NCI-H2227 (cell line): ENCODE results near the gene NEDD4L.
A peak's percentile ranks its signal among the peaks of the same experiment; 100 is the strongest.
"Not testable (repeated sequence)": the region's sequence is repeated elsewhere in the genome, so short reads cannot be mapped to it uniquely, and the experiment has no call there.

Source experiments
- DNase-seq: peaks from one replicate; lab custom pipeline; 2025; ENCODE audit not compliant: unreplicated experiment; lab: John Stamatoyannopoulos, UW

NEDD4L gene

DNA sequence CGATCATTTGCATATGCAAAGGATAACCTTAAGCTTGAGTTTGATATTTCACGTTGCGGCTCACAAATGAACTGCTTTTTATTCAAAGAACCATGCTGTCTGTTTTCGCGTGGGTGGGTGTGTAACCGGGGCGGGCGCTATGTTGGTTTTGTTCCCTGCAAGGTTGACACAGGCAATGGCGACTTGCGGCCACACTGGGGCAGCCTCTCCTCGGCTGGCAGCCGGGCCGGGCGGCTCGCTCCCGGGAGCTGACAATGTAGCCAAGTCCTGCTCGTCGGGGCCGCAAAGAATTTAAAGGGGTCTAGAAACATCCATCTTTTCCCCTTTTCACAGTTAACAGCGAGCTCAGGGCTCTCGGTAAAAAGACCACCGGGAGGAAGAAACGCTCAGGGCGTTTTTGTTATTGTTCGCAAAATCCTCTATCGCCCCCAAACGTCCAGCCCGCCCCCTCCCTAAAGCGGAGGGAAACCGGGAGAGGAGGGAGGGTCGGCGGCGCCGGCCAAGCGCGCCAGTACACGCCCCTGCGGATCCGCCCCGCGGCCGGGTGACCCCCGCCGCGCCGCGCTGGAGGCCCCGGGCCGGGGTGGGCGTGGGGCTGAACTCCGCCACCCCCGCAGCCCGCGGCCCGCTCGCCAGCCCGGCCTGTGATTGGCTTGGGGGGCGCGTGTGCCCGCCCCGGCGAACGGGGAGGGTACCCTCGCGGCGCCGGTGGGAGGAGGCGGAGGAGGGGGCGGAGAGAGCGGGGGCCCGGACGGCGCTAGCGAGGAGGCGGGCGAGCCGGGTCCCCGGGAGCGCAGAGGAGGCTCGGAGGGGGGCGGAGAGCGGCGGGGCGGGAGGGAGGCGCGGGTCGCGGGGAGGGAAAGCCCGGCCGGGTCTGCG lies at the start of gene NEDD4L:
Gene NEDD4L, plus strand, starts transcription at position 736 of the 879 bp plus-strand sequence. CDS start 435 bp downstream, outside the sequence.
- peak; percentile 95 for DNase-seq

DNA sequence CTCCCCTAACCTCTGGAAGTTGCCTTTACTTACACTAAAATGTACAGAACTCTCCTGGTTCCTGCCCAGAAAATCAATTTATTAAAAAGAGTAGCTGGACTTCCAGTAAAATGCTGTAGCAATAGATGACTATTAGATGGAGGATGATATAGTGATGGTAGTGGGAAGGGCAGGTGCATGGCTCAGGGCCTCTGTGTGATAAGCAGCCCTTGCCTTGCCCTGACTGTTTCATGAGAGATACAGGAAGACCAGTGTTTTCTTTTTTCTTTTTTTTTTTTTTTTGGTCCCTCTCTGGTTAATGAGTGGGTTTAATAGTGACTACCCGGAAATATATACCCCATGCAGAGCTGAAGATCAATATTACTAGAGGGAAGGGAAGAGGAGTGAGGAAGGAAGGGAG lies 48.7 kb upstream of the NEDD4L start:
- no peak for DNase-seq

DNA sequence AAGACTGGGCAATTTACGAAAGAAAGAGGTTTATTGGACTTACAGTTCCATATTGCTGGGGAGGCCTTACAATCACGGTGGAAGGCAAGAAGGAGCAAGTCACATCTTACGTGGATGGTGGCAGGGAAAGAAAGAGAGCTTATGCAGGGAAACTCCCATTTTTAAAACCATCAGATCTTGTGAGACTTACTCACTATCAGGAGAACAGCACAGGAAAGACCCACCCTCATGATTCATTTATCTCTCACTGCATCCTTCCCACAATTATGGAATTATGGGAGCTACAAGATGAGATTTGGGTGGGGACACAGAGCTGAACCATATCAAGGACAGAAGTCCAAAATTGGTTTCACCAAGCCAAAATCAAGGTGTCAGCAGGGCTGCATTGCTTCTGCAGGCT lies 47.1 kb upstream of the NEDD4L start:
- not testable (repeated sequence) for DNase-seq

DNA sequence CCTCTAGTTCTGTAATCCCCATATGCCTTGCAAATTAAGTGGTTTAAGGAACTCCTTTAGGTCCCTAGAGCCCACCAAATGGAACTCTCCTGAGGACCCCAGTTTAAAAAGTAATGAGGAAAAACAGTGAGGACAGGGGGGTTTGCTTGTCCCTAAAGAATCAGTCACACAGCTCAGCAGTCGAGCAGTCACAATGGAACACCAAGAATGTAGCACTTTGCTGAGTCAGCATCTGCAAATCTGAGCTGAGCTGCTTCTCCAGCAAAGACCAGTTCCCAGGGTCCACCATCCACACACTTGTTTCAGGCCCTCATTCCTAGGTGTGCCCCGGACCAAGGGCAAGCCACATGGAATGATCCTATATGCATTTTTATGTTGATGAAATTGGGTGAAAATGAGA lies 46.2 kb upstream of the NEDD4L start:
- DNase-seq = no peak

DNA sequence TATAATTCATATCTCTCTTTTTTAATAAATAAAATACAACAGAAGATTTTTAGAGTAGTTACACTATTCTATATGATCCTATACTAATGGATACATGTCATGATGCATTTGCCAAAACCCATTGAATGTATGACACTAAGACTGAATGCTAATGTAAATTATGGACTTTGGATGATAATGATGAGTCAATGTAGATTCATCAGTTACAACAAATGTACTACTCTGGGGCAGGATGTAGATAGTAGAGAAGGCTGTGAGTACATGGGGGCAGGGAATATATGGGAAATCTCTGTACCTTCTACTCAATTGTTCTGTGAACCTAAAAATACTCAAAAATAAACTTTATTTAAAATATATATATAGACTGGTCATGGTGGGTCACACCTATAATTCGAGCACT lies 45.6 kb upstream of the NEDD4L start:
- DNase-seq = no peak

DNA sequence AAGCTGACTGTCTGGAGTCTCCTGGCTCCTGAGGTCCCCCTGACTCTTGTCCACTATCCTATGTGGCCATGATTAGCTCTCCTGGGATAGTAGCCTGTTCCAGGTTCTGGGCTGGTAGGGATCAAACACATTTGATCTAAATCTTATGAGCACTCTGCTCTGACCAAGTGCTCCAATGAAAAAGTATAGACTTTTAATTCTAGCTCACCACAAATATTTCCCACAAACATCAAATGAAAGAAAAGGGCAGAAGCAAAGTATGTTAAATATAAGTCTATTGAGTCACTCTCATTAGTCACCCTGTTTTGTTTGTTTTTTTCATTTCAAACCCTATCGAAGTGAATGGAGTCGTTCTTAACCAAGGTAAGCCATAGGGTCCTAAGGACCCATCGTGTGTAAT lies 39.7 kb upstream of the NEDD4L start:
- DNase-seq = no peak

DNA sequence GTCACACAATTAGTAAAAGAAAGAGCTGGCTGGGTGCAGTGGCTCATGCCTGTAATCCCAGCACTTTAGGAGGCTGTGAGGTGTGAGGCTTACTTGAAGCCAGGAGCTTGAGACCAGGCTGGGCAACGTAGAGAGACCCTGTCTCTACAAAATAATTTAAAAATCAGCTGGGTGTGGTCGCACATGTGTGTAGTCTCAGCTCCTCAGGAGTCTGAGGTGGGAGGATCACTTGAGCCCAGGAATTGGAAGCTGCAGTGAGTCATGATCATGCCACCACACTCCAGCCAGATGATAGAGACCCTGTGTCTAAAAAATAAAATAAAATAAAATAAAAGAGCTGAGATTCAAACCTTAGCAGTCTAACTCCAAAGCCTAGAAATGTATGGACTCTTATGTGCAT lies 39.0 kb upstream of the NEDD4L start:
- no peak for DNase-seq

DNA sequence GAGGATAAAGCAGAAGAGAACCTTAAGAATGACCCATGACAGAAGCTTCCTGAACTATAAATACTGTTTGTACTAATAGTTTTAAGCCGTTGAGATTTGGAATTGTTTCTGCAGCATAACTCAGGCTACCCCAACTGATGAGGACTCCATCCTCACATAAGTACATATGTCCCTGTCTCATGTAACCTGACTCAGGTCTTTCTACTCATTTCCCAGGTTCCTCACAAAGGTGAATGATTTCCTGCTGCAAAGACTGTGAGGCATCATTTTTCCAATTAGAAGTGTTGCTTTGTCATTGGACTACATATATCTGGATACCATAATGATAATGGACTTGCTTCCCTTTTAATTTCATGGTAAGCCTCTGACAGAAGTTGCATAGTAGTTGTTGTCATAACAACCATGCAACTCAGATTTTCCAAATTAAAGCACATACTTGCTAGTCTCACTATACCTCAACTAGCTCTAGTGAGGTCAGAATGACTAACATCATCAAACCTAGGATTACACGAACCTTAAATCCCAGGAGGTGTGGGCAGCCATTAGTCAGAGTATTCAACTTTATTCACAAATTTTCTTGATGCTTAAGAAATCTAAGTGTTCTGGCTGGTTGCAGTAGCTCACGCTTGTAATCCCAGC lies 38.0 kb upstream of the NEDD4L start:
- no peak for DNase-seq

DNA sequence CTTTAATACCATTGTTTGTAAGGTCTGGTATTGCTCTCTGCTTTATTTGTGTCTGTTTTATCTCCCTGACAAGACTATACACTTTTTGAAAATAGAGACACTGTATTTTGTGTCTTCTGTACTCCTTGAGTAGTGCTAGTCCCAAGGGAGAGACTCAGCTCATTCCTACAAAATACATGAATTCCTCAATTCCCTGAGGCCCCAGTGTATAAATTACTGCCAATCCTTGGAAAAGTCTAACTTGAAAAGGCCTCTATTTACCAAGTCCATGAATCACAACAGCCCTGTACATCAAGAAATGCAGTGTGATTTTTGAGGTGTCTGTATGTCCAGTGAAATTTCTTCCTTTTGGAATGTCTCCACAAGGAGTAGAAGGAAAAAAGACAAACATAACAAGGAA lies 34.9 kb upstream of the NEDD4L start:
- no peak for DNase-seq

DNA sequence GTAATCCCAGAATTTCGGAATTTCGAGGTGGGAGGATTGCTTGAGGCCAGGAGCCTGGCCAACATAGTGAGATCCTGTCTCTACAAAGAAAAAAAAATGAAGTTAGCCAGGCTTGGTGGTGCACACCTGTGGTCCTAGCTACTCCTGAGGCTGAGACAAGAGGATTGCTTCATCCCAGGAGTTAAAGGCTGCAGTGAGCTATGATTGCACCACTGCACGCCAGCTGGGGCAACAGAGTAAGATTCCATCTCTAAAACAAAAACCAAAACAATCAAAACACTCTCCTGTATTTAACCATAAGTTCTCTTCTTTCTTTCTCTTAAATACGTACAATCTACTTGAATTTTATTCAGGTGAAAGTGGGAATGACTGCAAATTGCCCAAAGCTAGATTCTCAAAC lies 33.8 kb upstream of the NEDD4L start:
- DNase-seq = no peak

DNA sequence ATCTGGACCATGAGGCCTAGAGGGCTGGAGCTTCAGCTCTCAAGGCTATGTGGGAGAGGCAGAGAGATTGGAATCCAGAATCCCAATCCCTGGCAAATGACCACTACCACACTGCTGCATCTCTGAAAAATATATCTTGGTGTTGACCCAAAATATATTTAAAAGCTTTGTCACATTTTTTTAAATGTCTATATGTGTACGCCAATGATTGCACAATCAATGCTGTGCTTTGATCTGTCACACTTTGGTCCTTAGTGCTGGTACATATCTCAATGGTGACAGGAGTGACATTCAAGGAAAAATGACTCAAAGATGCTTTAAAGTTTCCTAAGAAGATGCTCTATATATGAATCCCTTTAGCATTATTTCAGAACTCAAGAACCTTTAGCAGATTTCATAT lies 31.7 kb upstream of the NEDD4L start:
- DNase-seq = no peak

DNA sequence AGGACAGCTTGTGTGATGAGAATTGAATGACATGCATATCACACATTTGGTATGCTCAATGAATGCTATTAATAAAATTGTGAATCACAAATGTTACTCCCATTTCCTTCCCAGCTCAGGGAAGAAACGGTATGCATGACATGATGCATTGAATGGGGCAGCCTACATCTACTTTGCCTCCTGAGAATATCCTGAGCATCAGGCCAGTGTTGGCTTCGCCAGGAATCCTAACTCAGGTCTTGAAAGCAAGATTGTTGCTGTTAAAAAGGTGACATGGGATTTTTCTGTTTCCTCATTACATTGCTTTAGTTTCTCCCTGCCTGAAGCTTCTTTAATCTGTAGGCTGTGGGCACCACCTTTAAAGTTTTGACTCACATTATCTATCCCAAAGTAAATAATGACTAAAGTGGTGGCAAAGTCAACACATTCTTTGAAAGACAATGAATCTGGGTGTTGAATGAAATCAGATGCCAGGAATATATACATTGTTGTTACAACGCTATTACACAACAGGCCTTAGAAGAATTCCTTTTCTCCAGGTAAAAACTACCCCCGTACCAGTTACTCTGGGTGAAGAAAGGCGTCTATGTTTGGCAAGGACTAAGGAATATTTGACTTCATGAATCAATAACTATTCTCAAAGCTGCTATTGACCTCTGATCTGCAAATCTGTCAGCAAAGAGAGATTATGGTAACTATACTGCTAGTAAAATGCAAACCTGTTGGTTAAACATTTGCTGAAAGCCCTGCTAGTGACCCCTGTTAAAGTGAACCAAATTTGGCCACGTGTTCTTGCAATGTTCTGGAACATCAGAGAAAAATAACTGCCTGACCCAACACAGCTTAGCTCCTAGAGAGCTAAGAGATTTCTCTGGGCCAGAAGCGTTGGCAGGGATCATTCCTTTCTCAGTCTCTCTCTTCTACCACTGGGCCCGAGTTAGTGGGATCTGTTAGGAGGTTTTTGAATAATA lies 30.5 kb upstream of the NEDD4L start:
- no peak for DNase-seq

DNA sequence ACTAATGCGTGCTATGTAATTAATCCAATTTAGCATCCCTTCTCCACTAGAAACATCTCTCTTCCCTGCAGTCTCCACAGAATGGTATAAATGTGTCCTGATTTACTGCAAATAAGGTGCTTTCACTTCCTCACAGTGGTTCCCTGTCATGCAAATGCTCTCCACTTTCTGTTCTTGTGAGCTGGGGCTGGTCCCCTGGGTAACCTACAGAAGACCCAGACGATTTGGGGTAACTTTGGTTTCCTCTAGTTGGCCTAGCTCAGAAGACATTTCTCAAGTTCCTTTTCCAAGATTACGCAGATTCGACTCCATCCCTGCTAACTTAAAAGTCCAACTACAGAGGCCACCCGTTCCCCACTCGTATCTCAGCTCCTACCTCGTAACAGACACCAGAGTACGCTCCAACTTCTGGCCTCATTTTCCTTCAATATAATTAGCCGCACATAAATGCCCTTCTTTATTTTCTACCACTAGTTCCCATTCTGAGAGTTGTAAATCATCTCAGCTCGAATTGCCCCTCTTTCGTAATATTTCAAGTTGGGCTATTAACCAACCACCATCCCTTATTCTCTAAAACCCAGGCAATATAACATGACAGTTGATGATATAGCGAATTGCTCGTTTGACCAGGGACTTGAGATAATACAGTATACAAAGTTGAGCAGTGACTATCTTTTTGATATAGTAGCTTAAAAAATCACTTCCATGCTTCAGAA lies 28.8 kb upstream of the NEDD4L start:
- no peak for DNase-seq

DNA sequence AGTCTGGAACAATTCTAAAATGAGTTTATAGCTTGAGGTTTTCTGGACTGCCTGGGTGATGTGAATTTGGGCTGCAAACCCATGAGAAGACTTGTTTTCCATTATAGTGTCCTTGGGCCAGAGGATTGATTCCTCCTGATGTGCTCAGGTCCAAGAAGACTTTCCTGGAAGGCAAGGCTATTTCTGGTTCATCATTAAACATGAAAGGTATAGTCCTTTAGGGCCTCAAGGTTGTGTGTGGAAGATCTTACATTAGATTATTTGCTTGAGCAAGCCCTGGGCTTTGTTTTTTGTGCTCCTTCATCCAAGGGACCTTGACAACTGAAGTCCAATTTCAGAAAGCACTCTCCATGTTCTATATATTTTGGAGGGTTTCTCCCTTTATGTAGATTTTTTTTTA lies 26.8 kb upstream of the NEDD4L start:
- DNase-seq = no peak

DNA sequence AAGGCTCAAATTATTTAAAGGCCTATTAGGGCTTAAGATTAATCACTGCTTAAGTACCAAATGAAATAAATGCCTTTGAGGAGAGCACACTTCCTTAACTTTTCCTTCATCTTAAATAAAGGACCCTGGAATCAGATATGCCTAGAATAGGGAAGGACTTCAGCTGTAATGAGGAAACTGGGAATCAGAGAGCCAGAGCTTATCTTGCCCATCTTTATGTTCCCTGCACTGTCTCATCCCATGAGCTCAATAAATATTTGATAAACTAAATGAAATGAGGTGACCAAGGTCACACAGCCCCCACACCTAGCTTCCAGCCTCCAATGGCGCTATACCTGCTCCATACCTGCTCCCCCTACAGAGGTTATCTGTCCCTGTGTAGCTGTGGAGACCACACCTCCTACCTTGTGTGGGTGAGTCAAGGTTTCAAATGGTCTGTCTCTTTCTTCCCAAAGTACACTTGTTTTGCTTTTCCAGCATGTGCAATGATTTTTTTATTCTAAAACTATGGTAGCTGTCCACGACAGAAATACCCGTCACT lies 23.4 kb upstream of the NEDD4L start:
- DNase-seq = no peak

DNA sequence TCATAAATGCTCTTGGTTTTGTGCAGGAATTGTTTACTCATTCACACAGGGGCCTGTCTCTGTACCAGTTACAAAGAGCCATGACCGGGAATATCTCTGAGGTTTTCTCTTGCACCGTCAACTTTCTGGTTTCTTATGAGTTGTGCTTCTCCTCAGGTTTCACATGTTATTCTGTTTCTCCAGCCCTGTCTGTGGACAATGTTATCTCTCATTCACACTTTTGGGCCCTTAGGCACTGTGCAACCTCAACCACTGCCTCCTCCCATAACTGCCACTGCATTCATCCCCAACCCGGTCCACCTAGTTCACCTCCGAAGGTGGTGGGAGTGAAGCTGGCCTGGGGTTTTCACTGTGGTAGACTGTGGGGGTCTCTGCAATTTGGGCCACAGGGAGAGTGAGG lies 22.5 kb upstream of the NEDD4L start:
- DNase-seq = no peak

DNA sequence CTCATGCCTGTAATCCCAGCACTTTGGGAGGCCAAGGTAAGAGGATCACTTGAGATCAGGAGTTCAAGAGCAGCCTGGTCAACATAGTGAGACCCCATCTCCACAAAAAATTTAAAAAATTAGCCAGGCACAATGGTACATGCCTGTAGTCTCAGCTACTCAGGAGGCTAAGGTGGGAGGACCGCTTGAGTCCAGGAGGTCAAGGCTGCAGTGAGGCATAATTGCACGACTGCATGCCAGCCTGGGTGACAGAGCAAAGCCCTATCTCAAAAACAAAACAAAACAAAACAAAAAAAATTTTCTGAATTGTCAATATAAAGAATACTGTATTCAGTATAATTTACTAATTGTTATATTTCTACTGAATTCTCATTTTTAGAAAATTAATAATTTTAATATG lies 20.9 kb upstream of the NEDD4L start:
- no peak for DNase-seq

DNA sequence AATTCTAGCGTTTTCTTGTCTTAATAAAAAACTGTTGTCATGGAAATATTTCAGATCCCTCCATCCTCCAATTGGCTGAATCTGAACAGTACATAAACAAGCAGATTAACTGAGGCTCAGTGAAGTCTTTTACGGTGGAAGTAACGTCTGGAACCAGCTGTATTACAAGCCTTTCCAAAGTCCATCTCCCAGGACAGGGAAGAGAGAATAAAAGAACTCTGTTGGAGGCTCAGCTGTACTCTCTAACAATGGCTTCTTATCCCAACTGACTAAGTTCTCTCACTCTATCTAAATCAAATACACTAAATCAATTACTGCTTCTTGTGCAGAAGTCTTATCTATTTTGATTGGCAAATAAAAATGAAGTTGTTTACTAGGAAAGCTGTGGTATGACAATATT lies 19.9 kb upstream of the NEDD4L start:
- no peak for DNase-seq

DNA sequence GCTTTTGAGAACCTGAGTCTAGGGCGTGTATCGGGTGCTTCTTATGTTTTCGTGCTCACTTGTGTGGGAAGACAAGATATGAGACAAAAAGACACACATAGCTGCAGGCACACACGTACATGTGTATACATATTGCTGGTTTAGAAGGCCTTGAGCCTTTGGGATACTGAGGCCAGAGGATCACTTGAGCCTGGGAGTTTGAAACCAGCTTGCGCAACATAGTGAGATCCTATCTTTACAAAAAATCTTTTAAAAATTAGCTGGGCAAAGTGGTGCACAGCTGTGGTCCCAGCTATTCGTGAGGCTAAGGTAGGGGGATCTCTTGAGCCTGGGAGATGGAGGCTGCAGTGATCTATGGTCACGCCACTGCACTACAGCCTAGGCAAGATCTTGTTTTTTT lies 18.8 kb upstream of the NEDD4L start:
- no peak for DNase-seq

DNA sequence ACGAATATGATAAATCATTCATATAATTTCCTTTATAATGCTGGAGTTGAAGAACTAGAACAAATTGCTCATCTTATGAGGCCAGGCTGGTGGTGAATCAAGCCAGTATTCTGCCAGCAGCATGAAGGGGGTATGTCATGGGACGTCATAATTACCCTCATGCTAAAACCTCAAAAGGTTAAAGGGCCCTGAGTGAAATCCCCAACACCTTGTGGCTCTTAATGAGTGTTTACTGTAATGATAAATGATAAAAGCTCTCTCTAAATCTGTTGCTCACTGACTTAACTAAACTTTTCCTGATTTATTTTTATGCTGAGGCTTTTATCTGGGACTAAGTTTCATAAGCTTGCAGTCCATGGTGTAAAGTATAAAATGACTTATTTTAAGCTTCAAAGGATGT lies 18.3 kb upstream of the NEDD4L start:
- DNase-seq = no peak

DNA sequence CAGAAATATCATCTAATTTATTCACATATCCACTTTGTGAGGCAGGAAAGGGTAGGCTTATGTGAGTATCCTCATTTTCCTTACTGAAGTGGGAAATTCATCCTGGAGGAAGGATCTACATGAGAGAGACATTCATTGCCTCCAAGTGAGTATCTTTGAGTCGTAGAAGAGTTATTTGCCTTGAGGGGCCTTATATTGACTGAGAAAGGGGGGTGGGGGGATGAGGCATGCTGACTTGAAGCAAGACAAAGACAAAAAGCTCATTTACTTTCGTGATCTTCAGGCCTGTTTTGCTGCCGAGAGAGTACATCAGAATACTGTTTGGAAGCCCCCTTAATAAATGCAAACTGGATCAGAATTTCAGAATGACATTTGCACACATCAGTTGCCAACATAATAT lies 17.6 kb upstream of the NEDD4L start:
- no peak for DNase-seq
